DMS 273 treated with DMSO at 0.1 percent for 48 hours (cell line): ENCODE data around the gene TEPSIN.

Experiments
- DNase-seq: peaks from one replicate; lab custom pipeline; 2025; lab: John Stamatoyannopoulos, UW

Gene TEPSIN

DNA sequence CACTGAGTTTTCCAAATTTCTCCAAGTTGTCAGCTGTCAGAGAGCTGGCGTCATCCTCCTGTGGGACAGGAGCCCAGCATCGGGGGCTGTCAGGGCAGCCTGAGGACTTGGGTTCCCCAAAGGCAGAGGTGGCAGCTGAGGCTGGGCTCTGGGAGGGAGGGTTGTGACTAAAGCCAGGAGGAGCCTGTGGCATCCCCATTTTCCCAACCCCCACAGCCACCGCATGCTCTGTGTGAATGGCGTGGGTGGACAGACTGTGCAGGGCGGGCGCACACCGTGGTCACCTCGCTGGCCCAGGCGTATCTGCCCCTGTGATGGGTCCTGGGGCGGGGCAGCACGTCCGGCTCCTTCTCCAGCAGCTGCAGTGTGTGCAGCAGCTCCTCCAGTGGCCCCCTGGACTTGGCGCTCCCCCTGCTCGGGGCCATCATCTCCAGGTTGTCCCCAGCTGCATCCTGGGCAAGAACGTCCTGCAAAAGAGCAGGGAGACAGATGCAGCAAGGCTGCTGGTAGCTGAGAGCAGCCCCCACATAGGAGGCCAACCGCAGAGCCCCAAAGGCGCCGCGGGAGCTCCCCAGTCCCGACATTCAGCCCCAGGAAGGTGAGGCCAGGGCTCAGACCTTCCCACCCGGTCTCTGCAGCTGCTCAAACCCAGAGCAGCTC, 40.9 kb downstream of the TEPSIN start:
- DNase-seq, result no peak

DNA sequence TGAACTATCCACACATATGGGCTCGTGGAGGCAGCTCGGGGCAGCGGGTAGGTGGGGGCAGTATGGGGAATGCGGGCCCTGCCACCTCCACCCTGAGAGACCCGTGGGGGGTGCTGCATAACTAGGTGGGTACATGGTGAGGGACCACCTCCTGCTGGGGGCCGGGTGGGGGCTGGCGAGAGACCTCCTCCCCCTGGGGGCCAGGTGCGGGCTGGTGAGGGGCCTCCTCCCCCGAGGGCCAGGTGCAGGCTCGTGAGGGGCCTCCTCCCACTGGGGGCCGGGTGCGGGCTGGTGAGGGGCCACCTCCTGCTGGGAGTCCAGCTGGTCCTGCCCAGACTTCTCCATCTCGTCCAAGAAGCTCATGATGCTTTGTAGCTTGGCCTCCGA, 41.5 kb downstream of the TEPSIN start:
- DNase-seq, result no peak

DNA sequence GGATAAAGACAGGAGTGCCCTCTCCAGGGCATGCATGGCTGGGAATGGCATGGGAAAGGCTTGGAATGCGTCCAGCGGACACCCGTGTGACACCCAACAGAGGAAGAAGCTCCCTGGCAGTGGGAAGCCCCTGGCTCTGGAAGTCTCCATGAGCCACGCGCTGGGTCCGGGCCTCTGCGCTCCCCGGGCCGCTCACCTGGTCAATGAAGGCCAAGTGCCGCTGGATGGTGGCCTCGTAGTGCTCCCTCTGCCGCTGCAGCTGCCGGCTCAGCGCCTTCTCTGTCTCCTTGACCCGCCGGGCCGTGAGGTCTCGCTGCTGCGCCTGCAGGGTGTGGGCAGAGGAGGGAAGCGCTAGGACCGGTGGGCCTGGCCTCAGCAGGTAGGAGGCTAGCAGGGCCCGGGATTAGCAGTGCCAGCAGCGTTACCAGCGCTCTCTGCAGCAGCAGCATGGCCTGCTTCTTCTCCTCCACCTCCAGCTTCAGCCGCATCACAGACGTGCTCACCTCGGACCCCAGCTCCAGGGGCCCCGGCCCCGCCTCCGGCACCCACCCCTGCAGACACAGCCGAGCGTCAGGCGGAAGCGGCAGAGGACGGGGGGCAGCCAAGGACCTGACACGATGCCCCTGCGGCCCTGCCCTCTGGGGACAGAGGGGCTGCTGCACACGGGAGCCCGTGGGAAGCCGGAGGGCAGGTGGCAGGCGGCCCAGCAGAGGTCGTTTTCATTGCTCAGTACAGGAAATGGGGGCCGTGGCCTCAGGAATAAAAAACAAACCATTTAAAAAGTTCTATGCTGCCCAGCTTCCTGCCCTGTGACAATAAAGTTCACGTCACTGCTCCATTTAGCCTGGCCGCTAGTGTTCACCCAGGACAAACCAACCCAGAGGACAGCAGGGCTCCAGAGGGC, 42.1 kb downstream of the TEPSIN start:
- no peak for DNase-seq

DNA sequence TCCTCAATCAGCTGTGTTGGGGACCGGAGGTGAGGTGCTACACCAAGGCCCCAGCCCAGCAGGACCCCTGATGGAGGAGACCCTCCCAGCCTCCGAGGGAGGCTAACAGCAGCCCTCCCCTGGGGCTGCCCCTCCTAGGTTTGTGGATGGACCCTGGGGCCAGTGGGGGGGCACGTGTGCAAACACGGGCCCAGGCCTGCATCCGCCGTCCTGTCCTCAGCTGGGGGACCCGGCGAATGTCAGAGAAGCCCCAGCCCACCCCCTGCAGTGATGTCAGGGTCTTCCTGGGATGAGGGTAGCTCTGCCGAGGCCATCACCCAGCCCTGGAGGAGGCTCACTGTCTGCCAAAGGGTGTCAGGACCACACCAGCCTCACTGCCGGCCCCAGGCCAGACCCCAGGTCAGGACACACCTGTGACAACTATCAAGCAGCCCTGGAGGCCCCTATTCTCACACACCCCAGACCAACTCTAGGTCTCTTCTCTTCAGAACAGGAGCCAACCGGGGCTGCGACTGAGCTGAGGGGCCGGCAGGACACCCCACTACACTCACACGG, 42.8 kb downstream of the TEPSIN start:
- no peak for DNase-seq

DNA sequence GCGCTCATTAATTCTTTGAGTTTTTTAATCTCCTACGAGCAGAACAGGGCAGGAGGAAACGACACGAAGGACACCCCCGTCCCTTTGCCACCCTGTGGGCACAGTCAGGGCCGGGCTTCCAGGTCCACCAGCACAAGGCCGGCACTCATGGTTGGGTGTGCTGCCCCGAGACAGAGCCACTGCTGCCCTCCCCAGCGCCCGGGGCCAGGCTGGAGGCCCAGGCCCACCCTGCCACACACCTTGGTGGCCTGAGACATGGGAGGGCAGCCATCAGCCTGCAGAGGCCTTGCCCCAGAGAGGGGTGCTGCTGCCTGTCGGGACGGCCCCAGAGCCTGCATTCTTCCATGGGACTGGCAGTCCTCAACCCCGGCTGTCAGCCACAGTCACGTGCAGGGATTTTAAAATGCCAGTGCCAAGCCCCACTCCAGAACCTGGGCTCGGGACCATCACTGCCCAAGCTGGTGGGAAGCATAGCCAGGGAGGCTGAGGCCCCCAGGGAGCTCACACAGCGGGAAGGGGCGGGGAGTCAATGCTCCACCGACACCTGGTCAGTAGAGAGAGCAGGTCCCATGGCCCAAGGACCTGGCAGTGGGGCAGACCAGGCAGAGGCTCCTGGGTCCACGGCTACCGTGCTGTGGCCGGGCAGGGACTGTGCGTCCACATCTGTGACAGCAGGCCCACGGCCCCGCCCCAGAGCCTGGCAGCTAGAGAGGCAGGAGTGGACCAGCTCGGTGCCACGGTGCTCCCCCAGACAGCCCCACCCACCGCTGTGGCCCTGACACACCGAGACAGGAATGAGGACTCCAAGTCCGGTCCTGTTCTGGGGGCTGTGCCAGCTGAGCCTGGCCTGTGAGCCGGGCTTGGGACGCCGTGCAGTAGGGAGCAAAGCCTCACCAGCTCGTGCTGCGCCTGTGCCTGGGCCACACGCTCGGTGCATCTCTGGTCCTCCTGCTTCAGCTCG, 43.6 kb downstream of the TEPSIN start:
- no peak for DNase-seq

DNA sequence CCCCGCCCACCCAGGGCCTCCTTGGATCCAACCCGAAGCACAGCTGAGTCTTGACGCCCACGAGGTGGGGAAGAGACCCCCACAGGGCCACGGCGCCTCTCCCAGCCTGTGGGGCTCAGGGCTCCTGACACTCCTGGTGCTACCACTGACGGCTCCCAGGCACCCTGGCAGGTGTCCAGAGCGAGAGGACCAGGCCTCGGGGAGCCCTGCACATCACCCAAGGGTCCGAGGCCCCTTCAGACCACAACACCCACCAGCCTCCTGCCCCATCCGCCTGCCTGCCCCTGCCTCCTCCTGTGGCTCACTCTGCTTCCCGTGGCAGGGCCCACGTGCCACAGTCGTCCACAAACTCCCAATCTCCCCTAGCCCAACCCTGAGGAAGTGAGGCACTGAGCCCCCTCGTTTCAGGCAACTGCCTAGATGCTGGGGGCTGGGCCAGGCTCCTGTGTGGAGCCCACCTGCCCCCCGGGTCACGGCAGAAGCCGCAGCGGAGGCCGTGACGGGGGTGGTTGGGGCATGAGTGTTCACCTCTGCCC, 44.6 kb downstream of the TEPSIN start:
- no peak for DNase-seq

DNA sequence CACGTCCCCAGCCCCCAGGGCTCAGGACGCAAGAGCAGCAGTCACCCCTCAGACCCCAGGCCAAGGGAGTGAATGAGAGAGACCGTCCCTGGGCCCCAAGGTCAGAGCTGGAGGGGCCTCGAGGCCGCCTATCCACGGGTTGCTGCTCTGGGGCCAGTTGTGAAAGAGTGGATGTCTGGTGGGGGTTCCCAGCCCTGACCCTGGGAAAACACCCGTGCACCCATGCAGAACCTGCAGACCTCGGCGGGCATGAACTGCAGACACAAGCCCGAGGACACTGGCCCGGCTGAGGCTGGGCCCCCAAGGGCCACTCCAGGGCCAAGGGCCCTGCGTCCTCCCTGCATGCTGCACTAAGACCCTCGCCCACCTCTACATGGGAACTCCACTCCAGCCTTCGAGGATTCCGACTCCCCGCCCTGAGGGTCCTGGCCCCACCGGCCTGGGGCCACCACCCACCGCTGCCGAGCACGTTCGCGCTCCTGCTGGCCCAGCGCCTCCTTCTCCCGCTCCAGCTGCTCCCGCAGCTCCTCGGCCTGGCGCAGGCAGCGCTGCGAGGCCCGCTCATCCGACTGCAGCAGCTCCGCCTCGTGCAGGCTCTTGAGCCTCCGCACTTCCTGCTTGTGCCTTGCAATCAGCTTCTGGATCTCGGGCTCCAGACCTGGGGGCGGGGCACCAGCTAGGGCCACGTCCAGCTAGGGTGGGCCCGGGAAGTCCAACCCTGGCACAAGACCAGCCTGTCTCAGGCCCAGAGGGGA, 45.2 kb downstream of the TEPSIN start:
- DNase-seq, result no peak

DNA sequence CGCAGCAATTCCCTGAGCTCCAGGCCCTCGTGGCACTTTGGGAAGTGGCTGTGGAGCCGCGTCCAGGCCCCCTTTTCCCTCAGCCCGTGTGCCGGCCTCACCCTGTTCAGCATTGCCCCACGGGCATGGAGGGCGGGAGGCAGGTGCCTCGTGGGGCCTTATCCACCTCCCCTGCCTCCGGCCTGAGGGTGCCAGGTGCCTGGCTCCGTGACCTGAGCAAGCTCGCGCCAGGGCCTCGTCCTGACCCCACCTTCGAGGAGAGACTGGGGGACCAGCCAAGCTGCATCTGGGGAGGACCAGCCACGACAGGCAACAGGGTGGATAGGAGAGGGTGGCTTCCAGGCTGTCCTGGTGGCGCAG, 45.8 kb downstream of the TEPSIN start:
- no peak for DNase-seq

DNA sequence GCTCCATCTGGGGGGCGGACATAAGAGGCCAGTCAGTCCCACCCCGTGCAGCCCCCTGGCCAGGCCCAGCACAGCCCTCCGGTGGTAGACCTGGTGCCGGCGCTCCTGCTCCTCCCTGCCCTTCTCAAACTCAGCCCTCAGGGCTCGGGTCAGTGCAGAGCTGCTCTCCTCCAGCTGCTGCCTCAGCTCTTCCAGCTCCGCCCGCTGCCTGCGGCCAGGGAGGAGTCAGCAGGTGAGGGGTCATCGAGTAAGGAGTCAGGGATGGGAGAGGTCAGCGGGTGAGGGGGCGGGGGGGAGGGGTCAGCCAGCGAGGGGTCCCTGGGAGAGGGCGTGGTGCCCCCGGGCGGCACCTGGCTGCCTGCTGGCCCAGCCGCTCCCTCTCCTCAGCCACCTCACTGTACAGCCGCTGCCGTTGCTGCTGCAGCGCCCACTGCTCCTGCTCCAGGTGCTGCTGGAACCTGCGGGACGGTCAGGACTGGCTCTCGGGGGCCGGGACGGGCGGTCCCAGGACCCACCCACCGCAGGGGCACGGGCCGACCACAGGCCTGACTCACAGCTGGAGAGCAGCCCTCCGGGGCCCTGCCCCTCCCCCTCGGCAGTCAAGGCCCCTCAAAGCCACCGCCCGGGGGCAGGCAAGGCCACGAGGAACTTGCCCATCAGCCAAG, 46.3 kb downstream of the TEPSIN start:
- DNase-seq, result no peak

DNA sequence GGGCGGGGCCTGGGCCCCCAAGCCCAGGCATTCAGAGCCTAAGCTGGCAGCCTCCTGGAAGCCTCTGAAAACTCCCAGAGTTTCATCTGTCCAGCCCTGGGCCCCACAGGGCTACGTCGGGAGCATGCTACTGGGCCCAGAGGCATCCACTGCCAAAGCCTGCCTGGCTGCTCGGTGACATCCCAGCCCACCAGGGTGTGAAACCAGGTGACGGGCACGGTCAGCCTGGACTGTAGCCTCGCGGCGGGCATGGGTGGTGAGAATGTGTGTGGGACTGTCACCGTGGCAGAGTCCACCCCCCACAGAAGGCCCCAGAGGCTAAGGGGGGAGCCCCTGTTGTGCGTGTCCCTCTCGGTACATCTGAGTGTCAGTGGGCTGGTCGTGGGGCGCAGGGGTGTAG, 47.2 kb downstream of the TEPSIN start:
- no peak for DNase-seq

DNA sequence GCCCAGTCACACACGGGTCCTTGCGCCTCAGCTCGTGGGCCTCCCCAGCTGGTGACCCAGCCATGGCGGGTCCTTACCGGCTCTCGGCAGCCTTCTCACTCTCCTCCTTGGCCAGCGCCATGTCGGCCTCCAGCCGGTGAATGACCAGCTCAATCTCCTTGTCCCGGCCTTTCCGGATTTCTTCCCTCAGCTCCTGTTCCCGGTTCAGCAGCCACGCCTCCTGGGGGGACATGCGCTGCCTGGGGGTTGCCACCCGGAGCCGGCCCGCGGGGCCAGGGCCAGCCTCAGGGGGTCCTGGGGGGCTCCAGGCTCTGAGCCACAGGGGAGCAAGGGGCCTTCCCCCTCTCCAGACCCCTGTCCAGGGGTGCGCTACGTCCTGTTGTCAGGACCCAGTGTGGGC, 47.7 kb downstream of the TEPSIN start:
- DNase-seq, result no peak

DNA sequence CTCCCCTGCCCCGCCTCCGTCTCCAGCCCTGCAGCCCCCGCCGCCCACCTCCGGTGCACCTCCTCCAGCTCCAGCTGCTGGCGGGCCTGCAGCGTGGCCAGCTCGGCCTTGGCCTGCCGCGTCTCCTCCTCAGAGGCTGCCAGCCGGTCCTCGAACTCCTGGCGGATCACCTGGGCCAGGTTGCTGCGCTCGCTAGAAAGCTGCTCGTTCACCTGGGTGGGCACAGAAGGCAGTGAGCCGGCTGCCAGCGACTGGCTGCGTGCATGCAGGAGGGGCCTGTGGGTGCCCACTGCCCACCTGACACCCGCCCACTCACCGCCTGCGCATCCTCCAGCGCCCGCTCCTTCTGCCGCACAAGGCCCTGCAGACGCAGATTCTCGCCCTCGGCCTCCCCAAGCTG, 48.3 kb downstream of the TEPSIN start:
- DNase-seq, result no peak

DNA sequence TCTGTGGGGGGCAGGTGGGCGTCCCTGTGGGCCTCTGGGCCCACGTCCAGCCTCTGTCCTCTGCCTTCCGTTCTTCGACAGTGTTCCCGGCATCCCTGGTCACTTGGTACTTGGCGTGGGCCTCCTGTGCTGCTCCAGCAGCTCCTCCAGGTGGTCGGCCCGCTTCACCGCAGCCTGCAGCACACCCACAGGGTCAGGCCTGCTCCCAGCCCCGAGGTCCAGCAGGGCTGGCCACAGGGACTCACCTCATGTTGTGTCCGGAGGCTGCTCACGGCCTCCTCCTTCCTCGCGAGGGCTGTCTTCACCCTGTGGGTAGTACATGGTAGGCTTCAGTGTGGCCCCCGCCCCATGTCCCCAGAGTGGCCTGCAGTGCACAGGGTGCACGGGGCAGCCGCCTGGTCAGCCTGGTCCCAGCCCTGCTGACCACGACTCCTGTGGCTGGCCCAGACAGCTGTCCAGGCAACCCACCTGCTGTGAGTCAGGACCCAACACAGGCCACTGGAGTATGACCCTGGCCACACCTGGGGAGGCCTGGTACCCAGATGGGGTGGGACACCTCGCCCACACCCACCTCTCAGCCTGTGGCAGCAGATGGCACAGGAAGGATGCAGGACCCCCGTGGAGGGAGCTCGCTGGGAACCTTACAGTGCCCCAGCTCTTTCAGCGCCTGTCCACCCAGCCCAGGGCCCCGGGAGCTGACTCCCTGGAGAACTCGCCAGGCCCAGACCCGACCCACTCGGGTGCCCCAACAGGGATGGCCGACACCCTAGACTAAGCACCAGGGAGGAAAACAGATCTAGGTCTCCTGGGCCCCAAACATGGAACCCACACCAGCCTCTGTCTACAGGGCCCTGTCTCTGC, 49.0 kb downstream of the TEPSIN start:
- DNase-seq, result no peak

DNA sequence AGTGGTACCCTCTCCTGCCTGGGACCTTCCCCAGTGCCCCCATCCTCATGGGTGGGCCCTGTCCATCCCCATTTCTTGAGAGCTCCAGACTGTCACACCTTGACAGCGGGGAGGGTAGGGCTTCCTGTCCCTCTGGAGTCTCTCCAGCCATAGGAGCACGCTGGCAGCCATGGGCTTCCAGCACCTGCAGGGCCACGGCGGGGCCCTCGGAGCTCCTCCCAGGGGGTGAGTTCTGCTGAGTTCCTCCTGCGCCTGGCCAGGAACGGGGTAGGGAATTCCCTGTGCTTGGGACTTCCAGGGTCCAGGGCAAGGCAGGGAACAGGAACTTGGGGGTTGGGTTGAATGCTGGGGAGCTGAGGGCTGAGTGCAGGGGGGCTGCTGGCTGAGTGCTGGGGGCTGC, 49.8 kb downstream of the TEPSIN start:
- DNase-seq, result no peak

DNA sequence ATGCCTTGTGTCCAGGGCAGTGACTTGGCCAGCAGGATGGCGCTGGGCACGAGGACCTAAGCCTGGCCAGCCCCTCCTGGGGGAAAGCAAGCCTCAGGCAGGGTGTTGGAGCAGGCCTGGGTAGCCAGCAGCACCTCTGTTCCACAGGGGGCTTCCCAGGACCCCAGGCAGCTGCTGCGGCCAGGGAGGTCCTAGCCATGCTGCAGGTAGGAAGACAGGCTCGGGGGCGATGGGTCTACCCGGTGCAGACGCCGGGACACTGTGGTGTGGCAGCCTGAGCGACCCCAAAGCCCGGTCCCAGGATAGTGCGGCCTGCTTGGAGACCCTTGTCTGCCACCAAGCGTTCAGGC, 50.4 kb downstream of the TEPSIN start:
- DNase-seq, result no peak

DNA sequence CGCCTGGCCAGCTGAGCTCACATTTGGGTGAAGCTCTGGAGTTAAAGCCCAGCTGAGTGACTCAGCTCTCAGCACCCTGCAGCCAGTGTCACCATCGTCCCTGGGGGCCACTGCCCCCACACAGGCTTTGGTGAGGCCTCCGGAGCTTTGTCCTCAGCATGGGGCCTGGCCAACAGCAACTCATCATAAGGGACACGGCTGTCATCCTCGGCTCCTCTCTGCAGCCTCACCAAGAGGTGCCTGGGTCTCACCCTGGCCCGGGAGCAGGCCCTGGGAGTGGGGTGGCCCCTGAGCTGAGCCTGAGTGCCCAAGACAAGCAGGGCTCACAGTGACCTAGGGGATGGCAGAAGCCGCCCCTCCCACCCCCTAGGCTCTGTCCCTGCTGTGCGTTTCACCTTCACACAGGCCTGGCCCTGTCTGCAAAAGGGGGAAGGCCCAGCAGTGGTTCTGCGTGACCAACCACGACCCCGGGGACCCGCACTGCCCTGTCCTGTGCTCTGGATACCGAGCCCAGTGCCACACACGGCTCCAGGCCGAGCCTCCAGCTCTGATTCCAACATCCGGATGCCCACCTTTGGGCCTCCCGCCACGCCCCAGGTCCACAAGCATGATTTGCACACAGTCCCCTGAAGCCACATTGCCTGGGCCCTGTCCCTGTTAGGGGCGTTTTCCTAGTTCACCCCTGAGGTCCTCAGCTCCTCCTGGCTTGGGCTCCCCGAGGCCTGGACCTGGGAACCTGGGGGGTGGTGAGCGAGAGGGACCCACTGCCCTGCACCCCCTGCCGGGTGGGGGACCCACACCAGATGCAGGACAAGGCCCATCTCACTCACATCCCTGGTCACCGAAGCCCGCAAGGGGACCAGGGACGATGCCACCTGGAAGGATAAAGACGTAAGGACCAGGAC, 51.0 kb downstream of the TEPSIN start:
- no peak for DNase-seq

DNA sequence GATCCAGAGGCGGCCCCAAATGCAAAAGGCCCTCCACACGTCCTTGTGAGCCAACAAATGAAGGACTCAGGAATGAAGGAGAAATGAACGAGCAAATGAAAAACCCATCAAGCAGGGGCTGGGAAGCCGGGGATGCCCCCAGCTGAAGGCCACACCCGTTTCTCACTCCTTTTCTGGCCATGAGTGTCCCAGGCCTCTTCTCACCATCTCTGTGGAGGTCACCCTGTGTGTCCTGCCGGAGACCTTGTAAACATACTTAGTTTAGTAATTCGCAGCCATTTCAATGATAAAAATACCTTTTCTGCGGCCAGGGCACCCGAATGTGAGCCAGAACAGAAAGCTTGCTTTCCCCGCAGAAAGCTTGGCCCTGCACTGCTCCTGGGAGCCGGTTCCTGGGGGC, 51.7 kb downstream of the TEPSIN start:
- DNase-seq, result no peak

DNA sequence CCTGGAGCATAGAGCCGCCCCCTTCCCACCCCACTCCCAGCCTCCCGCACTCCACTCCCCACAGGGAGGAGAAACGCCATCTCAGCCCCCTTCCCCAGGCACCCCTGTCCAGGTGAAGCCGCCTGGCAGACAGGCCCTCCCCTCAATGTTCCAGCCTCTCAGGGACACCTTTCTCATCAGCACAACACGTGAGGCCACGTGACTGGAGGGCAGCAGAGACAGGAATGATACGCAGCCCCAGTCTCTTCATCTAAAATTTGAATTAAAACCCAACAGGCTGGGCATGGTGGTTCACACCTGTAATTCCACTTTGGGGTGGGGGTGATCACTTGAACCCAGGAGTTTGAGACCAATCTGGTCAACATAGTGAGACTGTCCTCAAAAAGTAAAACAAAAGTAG, 52.7 kb downstream of the TEPSIN start:
- no peak for DNase-seq

DNA sequence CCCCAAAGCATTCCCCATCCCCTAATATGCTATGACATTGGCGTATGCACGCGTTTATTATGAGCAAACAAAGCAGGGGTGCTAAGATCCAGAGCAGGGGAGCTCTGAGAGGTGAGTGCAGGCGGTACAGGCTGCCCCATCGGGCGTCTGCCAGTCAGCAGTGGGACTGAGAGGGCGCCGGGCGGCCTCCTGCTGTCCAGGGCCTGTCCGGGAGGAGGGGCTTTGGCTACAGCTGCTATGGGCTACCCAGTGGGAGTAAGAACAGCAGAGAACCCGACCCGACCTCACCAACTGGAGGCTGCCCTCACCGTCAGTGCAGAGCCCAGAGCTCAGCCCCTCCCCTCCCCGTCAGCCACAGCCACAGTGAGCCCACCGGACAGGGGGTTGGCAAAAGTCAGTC, 54.3 kb downstream of the TEPSIN start:
- DNase-seq, result no peak
